Esophagus muscularis mucosa (tissue), 3 donors: ENCODE results near the gene MCTP2.

ENCODE experiments used
- CTCF ChIP-seq, 3 experiments: fragments of 200-600 bp in 2 of 3; fragments of 450-650 bp in 1 of 3; sonication (generic) in 2 of 3; IDR thresholded peaks; one replicate each; pipeline ENCODE4 v1.5.1; 2017 to 2019; ENCODE audit warnings: antibody characterized with exemption in 3 of 3, mild to moderate bottlenecking in 2 of 3, moderate library complexity in 1 of 3
- POLR2AphosphoS5 ChIP-seq, 2 donors: sonication (generic); formaldehyde crosslinking; IDR thresholded peaks; one replicate each; pipeline ENCODE4 v1.6.1; 2017; ENCODE audit warnings: antibody characterized with exemption in 2 of 2

- peak; percentile 36 to 75 for TF ChIP-seq POLR2AphosphoS5 (IDR thresholded peaks at IDR 0.05)
- TF ChIP-seq CTCF (IDR thresholded peaks at IDR 0.05), result no peak
These were observed at the start of gene MCTP2 for GRCh38 chr15:94230883-94231722.
